Neural cell (in vitro differentiated cells): ENCODE results near the gene KCTD15. TPM values are rescaled to one million over a fixed set of nuclear protein-coding genes. Genes with fewer than 3 reads are reported as not detected.

Experiments
- H2AFZ ChIP-seq: fragments of 200-600, 300-800 bp; sonication (generic), shearing (Covaris generic); 2 replicates; pipeline ENCODE4 v1.6.0; 2014; ENCODE audit warnings: low read depth, mild to moderate bottlenecking, antibody characterized with exemption, low read length, moderate library complexity
- H3F3A ChIP-seq: fragments of 200-600 bp; shearing (Covaris generic); 2 replicates; pipeline ENCODE4 v1.6.1; 2016; ENCODE audit warnings: mild to moderate bottlenecking, moderate library complexity, mixed read lengths, antibody characterized with exemption, low read length; ENCODE audit not compliant: insufficient read depth, poor library complexity, severe bottlenecking
- H3K27ac ChIP-seq: fragments of 200-600, 300-800 bp; sonication (generic), shearing (Covaris generic); 2 replicates; pipeline ENCODE4 v1.5.1; 2014; ENCODE audit warnings: mild to moderate bottlenecking, low read length, moderate library complexity
- H3K27me3 ChIP-seq: fragments of 300-800, 200-600 bp; sonication (generic), shearing (Covaris generic); 2 replicates; pipeline ENCODE4 v1.6.0; 2014; ENCODE audit warnings: mild to moderate bottlenecking, low read depth, low read length, moderate library complexity; ENCODE audit not compliant: insufficient read depth
- H3K36me3 ChIP-seq: fragments of 300-800, 200-600 bp; sonication (generic), shearing (Covaris generic); 2 replicates; pipeline ENCODE4 v1.5.1; 2014; ENCODE audit warnings: mild to moderate bottlenecking, antibody characterized with exemption, low read length, moderate library complexity; ENCODE audit not compliant: insufficient read depth
- H3K4me2 ChIP-seq: fragments of 300-800, 200-600 bp; sonication (generic), shearing (Covaris generic); 2 replicates; pipeline ENCODE4 v1.6.0; 2014; ENCODE audit warnings: mild to moderate bottlenecking, low read length
- H3K4me3 ChIP-seq: fragments of 300-800, 200-600 bp; sonication (generic), shearing (Covaris generic); 2 replicates; pipeline ENCODE4 v1.5.1; 2014; ENCODE audit warnings: mild to moderate bottlenecking, low read length, moderate library complexity
- H3K79me2 ChIP-seq: fragments of 200-600 bp; shearing (Covaris generic); replicated peaks from 2 replicates; pipeline ENCODE4 v1.6.0; 2014; ENCODE audit warnings: mild to moderate bottlenecking, low read length, moderate library complexity; ENCODE audit not compliant: insufficient read depth
- H3K9ac ChIP-seq: fragments of 300-800, 200-600 bp; sonication (generic), shearing (Covaris generic); 2 replicates; pipeline ENCODE4 v1.6.1; 2016; ENCODE audit warnings: mild to moderate bottlenecking, low read length, mixed read lengths
- H3K9me2 ChIP-seq: fragments of 200-600 bp; shearing (Covaris generic); 2 replicates; pipeline ENCODE4 v1.6.1; 2016; ENCODE audit warnings: mild to moderate bottlenecking, low read length, mixed read lengths; ENCODE audit not compliant: insufficient read depth
- H3K9me3 ChIP-seq: fragments of 200-600, 300-800 bp; sonication (generic), shearing (Covaris generic); 2 replicates; pipeline ENCODE4 v1.6.1; 2016; ENCODE audit warnings: mild to moderate bottlenecking, mixed run types, low read length, moderate library complexity, mixed read lengths
- H4K20me1 ChIP-seq: fragments of 200-600 bp; shearing (Covaris generic); 2 replicates; pipeline ENCODE4 v1.6.1; 2016; ENCODE audit warnings: mild to moderate bottlenecking, mixed run types; ENCODE audit not compliant: insufficient read depth
- EP300 ChIP-seq: fragments of 450-650 bp; conservative IDR thresholded peaks from 2 replicates; pipeline ENCODE4 v1.6.1; 2014; ENCODE audit warnings: antibody characterized with exemption, mild to moderate bottlenecking, moderate library complexity; ENCODE audit not compliant: poor library complexity, severe bottlenecking
- EZH2 ChIP-seq: fragments of 200-600, 300-800 bp; shearing (Covaris generic), sonication (generic); IDR thresholded peaks from 2 replicates; pipeline ENCODE4 v1.6.1; 2014; ENCODE audit warnings: antibody characterized with exemption, low read length, borderline replicate concordance, mild to moderate bottlenecking; ENCODE audit not compliant: insufficient read depth, poor library complexity, severe bottlenecking
- MXI1 ChIP-seq: fragments of 450-650 bp; conservative IDR thresholded peaks from 2 replicates; pipeline ENCODE4 v1.6.1; 2014; ENCODE audit warnings: antibody characterized with exemption, mild to moderate bottlenecking; ENCODE audit not compliant: poor library complexity, severe bottlenecking
- POLR2AphosphoS5 ChIP-seq: IDR thresholded peaks from 2 replicates; pipeline ENCODE4 v1.6.1; 2012
- RAD21 ChIP-seq: fragments of 450-650 bp; conservative IDR thresholded peaks from 2 replicates; pipeline ENCODE4 v1.6.1; 2014; ENCODE audit warnings: antibody characterized with exemption, mild to moderate bottlenecking, moderate library complexity
- REST ChIP-seq: IDR thresholded peaks from 2 replicates; pipeline ENCODE4 v1.6.1; 2012; ENCODE audit warnings: borderline replicate concordance
- SMC3 ChIP-seq: fragments of 450-650 bp; conservative IDR thresholded peaks from 2 replicates; pipeline ENCODE4 v1.6.1; 2014; ENCODE audit warnings: antibody characterized with exemption, mild to moderate bottlenecking, moderate library complexity; ENCODE audit not compliant: poor library complexity
- TAF1 ChIP-seq: IDR thresholded peaks from 2 replicates; pipeline ENCODE4 v1.6.1; 2012; ENCODE audit warnings: low read depth
- polyA plus RNA-seq: library from polyadenylated mRNA; depleted of rRNA; stranded (reverse); fragments of >200 nt; gene quantifications from 2 replicates; pipeline ENCODE4 v1.2.3, GENCODE V29; 2014
- TF ChIP-seq, protein P1 (sequence below): fragments of 450-650 bp; IDR thresholded peaks from 2 replicates; pipeline ENCODE4 v1.5.1; 2014; ENCODE audit warnings: antibody characterized with exemption, mild to moderate bottlenecking, moderate library complexity; ENCODE audit not compliant: poor library complexity, severe bottlenecking

The KCTD15 gene
- polyA plus RNA-seq, 1 donor from 2014 or later = 67.9 TPM

DNA sequence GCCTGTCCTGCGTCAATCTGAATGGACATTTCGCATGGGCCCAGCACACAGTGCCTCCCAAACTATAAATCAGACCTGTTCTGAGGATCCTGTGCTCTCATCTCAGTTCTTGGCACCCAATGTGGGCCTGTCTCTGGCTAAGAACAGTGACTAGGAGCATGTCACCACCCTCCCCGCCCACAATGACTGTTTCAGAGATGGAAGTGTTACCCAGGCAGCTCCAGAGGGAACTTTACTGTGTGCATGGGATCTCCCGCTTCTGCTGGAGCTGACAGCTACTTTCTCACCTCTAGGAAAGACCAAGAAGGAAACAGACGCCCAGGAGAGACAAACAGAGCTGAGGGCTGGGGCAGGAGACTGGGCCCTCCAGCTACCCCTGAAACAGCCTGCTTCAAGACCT, 45.0 kb downstream of the KCTD15 start:
- Histone ChIP-seq H3K27me3 (no peaks in the 10 kb centered on the region), H3K79me2 (no peaks in the 10 kb centered on the region), H3K9me2 (no peaks in the 10 kb centered on the region), H3K36me3 (no peaks in the 10 kb centered on the region), H4K20me1 (no peaks in the 10 kb centered on the region), H3F3A (no peaks in the 10 kb centered on the region), H2AFZ (no peak overlapping the region), H3K27ac (no peak overlapping the region), H3K9me3 (no peaks in the 10 kb centered on the region), H3K4me2 (no peak overlapping the region), H3K9ac (no peak overlapping the region), H3K4me3 (no peak overlapping the region)
- TF ChIP-seq MXI1 = no peak
- no peak for TF ChIP-seq RAD21
- TF ChIP-seq REST = no peak
- TF ChIP-seq SMC3 = no peak
- TF ChIP-seq, protein P1, sequence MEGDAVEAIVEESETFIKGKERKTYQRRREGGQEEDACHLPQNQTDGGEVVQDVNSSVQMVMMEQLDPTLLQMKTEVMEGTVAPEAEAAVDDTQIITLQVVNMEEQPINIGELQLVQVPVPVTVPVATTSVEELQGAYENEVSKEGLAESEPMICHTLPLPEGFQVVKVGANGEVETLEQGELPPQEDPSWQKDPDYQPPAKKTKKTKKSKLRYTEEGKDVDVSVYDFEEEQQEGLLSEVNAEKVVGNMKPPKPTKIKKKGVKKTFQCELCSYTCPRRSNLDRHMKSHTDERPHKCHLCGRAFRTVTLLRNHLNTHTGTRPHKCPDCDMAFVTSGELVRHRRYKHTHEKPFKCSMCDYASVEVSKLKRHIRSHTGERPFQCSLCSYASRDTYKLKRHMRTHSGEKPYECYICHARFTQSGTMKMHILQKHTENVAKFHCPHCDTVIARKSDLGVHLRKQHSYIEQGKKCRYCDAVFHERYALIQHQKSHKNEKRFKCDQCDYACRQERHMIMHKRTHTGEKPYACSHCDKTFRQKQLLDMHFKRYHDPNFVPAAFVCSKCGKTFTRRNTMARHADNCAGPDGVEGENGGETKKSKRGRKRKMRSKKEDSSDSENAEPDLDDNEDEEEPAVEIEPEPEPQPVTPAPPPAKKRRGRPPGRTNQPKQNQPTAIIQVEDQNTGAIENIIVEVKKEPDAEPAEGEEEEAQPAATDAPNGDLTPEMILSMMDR = no peak
- TF ChIP-seq POLR2AphosphoS5 = no peak
- TF ChIP-seq EP300 = no peak
- TF ChIP-seq TAF1 = no peak
- TF ChIP-seq EZH2 = no peak

DNA sequence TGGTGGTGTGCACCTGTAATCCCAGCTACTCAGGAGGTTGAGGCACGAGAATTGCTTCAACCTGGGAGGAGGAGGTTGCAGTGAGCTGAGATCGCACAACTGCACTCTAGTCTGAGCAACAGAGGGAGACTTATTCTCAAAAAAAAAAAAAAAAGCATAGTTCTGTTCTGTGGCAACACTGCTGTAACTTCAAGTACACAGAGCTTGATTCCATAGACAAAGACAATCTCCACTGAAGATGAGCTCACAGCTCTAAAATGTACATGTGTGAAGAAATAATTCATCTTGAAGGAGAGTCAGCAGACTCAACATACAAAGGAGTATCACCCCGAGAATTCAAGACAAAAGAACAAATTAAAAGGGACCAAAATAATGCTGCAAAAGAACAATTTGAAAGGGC, 47.8 kb downstream of the KCTD15 start:
- Histone ChIP-seq H3K9me3 (no peaks in the 10 kb centered on the region), H3K27me3 (no peaks in the 10 kb centered on the region), H2AFZ (no peak overlapping the region), H3K79me2 (no peaks in the 10 kb centered on the region), H4K20me1 (no peaks in the 10 kb centered on the region), H3K27ac (no peak overlapping the region), H3K4me2 (no peak overlapping the region), H3K36me3 (no peaks in the 10 kb centered on the region), H3F3A (no peaks in the 10 kb centered on the region), H3K9me2 (no peaks in the 10 kb centered on the region), H3K9ac (no peak overlapping the region), H3K4me3 (no peak overlapping the region)
- TF ChIP-seq RAD21 (no peak), POLR2AphosphoS5 (no peak), EP300 (no peak), REST (no peak), EZH2 (no peak), MXI1 (no peak), TAF1 (no peak), SMC3 (no peak)
- TF ChIP-seq, protein P1 = no peak
